Liver (tissue), 9 donors: ENCODE data around the gene SEPTIN3. TPM values are rescaled to one million over a fixed set of nuclear protein-coding genes. Genes with fewer than 3 reads are reported as not detected.

Experiments used
- DNase-seq: peaks from one replicate; pipeline ENCODE4 v3.0.0-alpha.2; 2017; ENCODE audit warnings: low spot score
- H3K27ac ChIP-seq, 2 donors: one replicate each; pipeline ENCODE4 v1.7.0; 2013; ENCODE audit warnings: inconsistent platforms in 2 of 2, low read length in 2 of 2, control low read depth in 1 of 2, low read depth in 1 of 2, mild to moderate bottlenecking in 1 of 2
- H3K27me3 ChIP-seq, 4 donors: one replicate each; pipeline versions ENCODE4 v1.6.1 to v1.7.0; 2013; ENCODE audit warnings: low read length in 3 of 4, inconsistent platforms in 1 of 4, mild to moderate bottlenecking in 1 of 4, moderate library complexity in 1 of 4; ENCODE audit not compliant: control insufficient read depth in 4 of 4, insufficient read depth in 4 of 4
- H3K36me3 ChIP-seq, 4 donors: one replicate each; pipeline versions ENCODE4 v1.6.1 to v1.7.0; 2013; ENCODE audit warnings: low read length in 3 of 4, mild to moderate bottlenecking in 3 of 4, low read depth in 1 of 4, moderate library complexity in 1 of 4; ENCODE audit not compliant: control insufficient read depth in 4 of 4, insufficient read depth in 3 of 4
- H3K4me1 ChIP-seq, 4 donors: one replicate each; pipeline versions ENCODE4 v1.6.1 to v1.7.0; 2013; ENCODE audit warnings: low read length in 3 of 4, mild to moderate bottlenecking in 3 of 4, moderate library complexity in 1 of 4; ENCODE audit not compliant: control insufficient read depth in 4 of 4, insufficient read depth in 4 of 4
- H3K4me3 ChIP-seq, 3 donors: one replicate each; pipeline versions ENCODE4 v1.6.1 to v1.7.0; 2013; ENCODE audit warnings: low read length in 3 of 3, control low read depth in 1 of 3, low read depth in 1 of 3, mild to moderate bottlenecking in 1 of 3
- H3K9ac ChIP-seq, 2 donors: one replicate each; pipeline ENCODE4 v1.7.0; 2013; ENCODE audit warnings: low read length in 2 of 2, mild to moderate bottlenecking in 2 of 2, moderate library complexity in 2 of 2, control low read depth in 1 of 2, low read depth in 1 of 2
- H3K9me3 ChIP-seq, 4 donors: one replicate each; pipeline versions ENCODE4 v1.6.1 to v1.7.0; 2013; ENCODE audit warnings: low read length in 3 of 4; ENCODE audit not compliant: control insufficient read depth in 4 of 4
- FOXA1 ChIP-seq: IDR thresholded peaks from 2 replicates; pipeline ENCODE4 v1.6.1; 2016; ENCODE audit warnings: antibody characterized with exemption
- GABPA ChIP-seq, 2 donors: IDR thresholded peaks in 1 of 2; conservative IDR thresholded peaks in 1 of 2; 2 replicates each; pipeline ENCODE4 v1.6.1; 2016; ENCODE audit warnings: antibody characterized with exemption in 2 of 2, mild to moderate bottlenecking in 1 of 2, moderate library complexity in 1 of 2
- HNF4A ChIP-seq, 2 donors: conservative IDR thresholded peaks; 2 replicates each; pipeline ENCODE4 v1.6.1; 2016; ENCODE audit warnings: antibody characterized with exemption in 2 of 2, mild to moderate bottlenecking in 2 of 2
- HNF4G ChIP-seq: IDR thresholded peaks from 2 replicates; pipeline ENCODE4 v1.6.1; 2016; ENCODE audit warnings: antibody characterized with exemption
- JUND ChIP-seq, 2 donors: IDR thresholded peaks; 2 replicates each; pipeline ENCODE4 v1.6.1; 2016; ENCODE audit warnings: antibody characterized with exemption in 2 of 2
- MAX ChIP-seq: IDR thresholded peaks from 2 replicates; pipeline ENCODE4 v1.6.1; 2016; ENCODE audit warnings: antibody characterized with exemption
- NR2F2 ChIP-seq: IDR thresholded peaks from 2 replicates; pipeline ENCODE4 v1.6.1; 2016; ENCODE audit warnings: antibody characterized with exemption
- RAD21 ChIP-seq, 2 donors: IDR thresholded peaks; 2 replicates each; pipeline ENCODE4 v1.6.1; 2016; ENCODE audit warnings: antibody characterized with exemption in 2 of 2, mild to moderate bottlenecking in 2 of 2
- TAF1 ChIP-seq: conservative IDR thresholded peaks from 2 replicates; pipeline ENCODE4 v1.6.1; 2016; ENCODE audit warnings: antibody characterized with exemption, mild to moderate bottlenecking
- YY1 ChIP-seq: IDR thresholded peaks from 2 replicates; pipeline ENCODE4 v1.6.1; 2016; ENCODE audit warnings: antibody characterized with exemption, mild to moderate bottlenecking
- WGBS: extraction: QIAGEN DNeasy Blood & Tissue Kit; methylation state at CpG from one replicate; pipeline ENCODE4 v1.1.7; 2013; 5-methylcytosine and 5-hydroxymethylcytosine counted together
- polyA plus RNA-seq, 2 donors: library from polyadenylated mRNA; stranded (reverse) in 1 of 2; unstranded in 1 of 2; fragments of 200-250 nt in 1 of 2; fragments of >200 nt in 1 of 2; fragmentation: Nextera tagmentation in 1 of 2; extraction: Ambion mirVana in 1 of 2; gene quantifications; one replicate each; pipeline versions ENCODE4 v1.2.1 to v1.2.3, GENCODE V29; 2013 to 2015
- total RNA-seq, 2 donors: library from RNA; depleted of rRNA; stranded (reverse); fragments of >200 nt; gene quantifications; one replicate each; pipeline ENCODE4 v1.2.3, GENCODE V29; 2014
- TF ChIP-seq, protein P1 (sequence below): IDR thresholded peaks from 2 replicates; pipeline ENCODE4 v1.6.1; 2016; ENCODE audit warnings: antibody characterized with exemption
- TF ChIP-seq, protein P2 (sequence below): IDR thresholded peaks from 2 replicates; pipeline ENCODE4 v1.6.1; 2016; ENCODE audit warnings: antibody characterized with exemption
- TF ChIP-seq, protein P3 (sequence below): IDR thresholded peaks from 2 replicates; pipeline ENCODE4 v1.6.1; 2016; ENCODE audit warnings: antibody characterized with exemption, mild to moderate bottlenecking
- donor health status: healthy.
- donor health status: healthy.
- donor health status: healthy.
- donor health status: healthy.
- donor health status: healthy.

Gene SEPTIN3
- total and polyA plus RNA-seq, 4 donors, result under 0.01 to 0.07 (median 0.04) TPM; not detected in 1

DNA sequence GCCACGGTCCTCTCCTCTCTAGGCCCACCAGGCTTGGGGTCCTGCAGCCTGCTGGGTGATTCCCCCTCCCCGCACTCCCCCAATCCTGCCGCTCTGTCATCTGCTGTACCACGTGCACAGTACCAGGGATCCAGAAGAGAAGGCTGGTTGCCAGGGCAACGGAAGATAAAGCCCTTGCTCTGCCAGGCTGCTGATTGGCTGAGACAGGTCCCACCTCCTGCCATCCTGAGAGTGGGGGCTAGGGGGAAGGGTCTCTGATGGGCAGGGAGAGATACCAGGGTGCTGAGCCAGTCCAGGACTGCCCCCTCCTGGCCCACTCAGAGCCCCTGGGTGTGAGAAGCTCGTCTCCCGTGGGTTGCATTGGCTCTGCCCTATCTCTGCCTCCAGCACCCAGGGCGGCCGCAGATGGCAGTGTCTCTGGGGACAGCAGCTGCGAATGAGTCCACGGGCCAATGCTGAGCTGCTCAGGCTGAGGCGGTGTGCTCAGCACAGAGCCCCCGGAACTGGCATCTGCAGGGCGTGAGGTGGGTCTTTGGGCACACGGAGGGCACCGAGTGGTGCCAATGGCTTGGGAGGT lies 17.3 kb upstream of the SEPTIN3 start, which contains the start of gene SMIM45:
Gene SMIM45 (plus strand): TSS at position 253 of the 577 bp plus-strand sequence.
- Histone ChIP-seq H3K27ac (no peak within 1 kb of the TSS), H3K27me3 (no peaks in the 10 kb centered on the region), H3K9ac (no peak within 1 kb of the TSS), H3K4me1 (peaks cover 0 to 1% (median 0%) of the 10 kb centered on the region in 4 donors), H3K36me3 (no peaks in the 10 kb centered on the region), H3K4me3 (no peak within 1 kb of the TSS), H3K9me3 (no peaks in the 10 kb centered on the region)
- TF ChIP-seq NR2F2 (no peak), RAD21 (IDR thresholded peaks at IDR 0.05) (no peak), YY1 (no peak), TAF1 (no peak)
- TF ChIP-seq, protein P1, sequence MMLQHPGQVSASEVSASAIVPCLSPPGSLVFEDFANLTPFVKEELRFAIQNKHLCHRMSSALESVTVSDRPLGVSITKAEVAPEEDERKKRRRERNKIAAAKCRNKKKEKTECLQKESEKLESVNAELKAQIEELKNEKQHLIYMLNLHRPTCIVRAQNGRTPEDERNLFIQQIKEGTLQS, result no peak
- TF ChIP-seq, protein P2, sequence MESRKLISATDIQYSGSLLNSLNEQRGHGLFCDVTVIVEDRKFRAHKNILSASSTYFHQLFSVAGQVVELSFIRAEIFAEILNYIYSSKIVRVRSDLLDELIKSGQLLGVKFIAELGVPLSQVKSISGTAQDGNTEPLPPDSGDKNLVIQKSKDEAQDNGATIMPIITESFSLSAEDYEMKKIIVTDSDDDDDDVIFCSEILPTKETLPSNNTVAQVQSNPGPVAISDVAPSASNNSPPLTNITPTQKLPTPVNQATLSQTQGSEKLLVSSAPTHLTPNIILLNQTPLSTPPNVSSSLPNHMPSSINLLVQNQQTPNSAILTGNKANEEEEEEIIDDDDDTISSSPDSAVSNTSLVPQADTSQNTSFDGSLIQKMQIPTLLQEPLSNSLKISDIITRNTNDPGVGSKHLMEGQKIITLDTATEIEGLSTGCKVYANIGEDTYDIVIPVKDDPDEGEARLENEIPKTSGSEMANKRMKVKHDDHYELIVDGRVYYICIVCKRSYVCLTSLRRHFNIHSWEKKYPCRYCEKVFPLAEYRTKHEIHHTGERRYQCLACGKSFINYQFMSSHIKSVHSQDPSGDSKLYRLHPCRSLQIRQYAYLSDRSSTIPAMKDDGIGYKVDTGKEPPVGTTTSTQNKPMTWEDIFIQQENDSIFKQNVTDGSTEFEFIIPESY, result no peak
- no peak for DNase-seq
- 72% methylated on average over 16 of the region's 16 CpGs for WGBS

GRCh38 chr22:41952713-41953112 lies 16.5 kb upstream of the SEPTIN3 start:
- Histone ChIP-seq H3K4me1 (peaks cover 0 to 3% (median under 1%) of the 10 kb centered on the region in 4 donors), H3K4me3 (no peak overlapping the region), H3K9ac (no peak overlapping the region), H3K27ac (no peak overlapping the region), H3K9me3 (no peaks in the 10 kb centered on the region), H3K27me3 (no peaks in the 10 kb centered on the region), H3K36me3 (no peaks in the 10 kb centered on the region)
- TF ChIP-seq, protein P2, result no peak
- TF ChIP-seq JUND (IDR thresholded peaks at IDR 0.05), result no peak
- TF ChIP-seq FOXA1, result no peak
- TF ChIP-seq YY1, result no peak
- TF ChIP-seq TAF1, result no peak
- TF ChIP-seq MAX, result no peak
- no peak for TF ChIP-seq HNF4G
- no peak for TF ChIP-seq HNF4A (conservative IDR thresholded peaks at IDR 0.05)
- no peak for TF ChIP-seq NR2F2
- TF ChIP-seq, protein P1, result no peak
- TF ChIP-seq, protein P3, sequence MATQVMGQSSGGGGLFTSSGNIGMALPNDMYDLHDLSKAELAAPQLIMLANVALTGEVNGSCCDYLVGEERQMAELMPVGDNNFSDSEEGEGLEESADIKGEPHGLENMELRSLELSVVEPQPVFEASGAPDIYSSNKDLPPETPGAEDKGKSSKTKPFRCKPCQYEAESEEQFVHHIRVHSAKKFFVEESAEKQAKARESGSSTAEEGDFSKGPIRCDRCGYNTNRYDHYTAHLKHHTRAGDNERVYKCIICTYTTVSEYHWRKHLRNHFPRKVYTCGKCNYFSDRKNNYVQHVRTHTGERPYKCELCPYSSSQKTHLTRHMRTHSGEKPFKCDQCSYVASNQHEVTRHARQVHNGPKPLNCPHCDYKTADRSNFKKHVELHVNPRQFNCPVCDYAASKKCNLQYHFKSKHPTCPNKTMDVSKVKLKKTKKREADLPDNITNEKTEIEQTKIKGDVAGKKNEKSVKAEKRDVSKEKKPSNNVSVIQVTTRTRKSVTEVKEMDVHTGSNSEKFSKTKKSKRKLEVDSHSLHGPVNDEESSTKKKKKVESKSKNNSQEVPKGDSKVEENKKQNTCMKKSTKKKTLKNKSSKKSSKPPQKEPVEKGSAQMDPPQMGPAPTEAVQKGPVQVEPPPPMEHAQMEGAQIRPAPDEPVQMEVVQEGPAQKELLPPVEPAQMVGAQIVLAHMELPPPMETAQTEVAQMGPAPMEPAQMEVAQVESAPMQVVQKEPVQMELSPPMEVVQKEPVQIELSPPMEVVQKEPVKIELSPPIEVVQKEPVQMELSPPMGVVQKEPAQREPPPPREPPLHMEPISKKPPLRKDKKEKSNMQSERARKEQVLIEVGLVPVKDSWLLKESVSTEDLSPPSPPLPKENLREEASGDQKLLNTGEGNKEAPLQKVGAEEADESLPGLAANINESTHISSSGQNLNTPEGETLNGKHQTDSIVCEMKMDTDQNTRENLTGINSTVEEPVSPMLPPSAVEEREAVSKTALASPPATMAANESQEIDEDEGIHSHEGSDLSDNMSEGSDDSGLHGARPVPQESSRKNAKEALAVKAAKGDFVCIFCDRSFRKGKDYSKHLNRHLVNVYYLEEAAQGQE, result no peak
- no peak for TF ChIP-seq RAD21 (IDR thresholded peaks at IDR 0.05)
- TF ChIP-seq GABPA (IDR thresholded peaks at IDR 0.05 in 1 of 2, conservative IDR thresholded peaks at IDR 0.05 in 1 of 2), result no peak
- WGBS, result 95% methylated on average over 2 of the region's 2 CpGs
- no peak for DNase-seq
